Neural crest cell (in vitro differentiated cells): Measurements from ENCODE around the gene SPAG7. TPM values are rescaled to one million over a fixed set of nuclear protein-coding genes. Genes with fewer than 3 reads are reported as not detected.
"Not testable (repeated sequence)": the region's sequence is repeated elsewhere in the genome, so short reads cannot be mapped to it uniquely, and the experiment has no call there.

Source experiments
- DNase-seq: peaks from one replicate; pipeline ENCODE4 v3.0.0; 2021; ENCODE audit warnings: low read depth, mixed read lengths, low spot score
- H3K27ac Mint-ChIP-seq: one replicate; pipeline ENCODE4 v1.8.0; 2021; ENCODE audit warnings: mild to moderate bottlenecking, mixed read lengths; ENCODE audit not compliant: unreplicated experiment
- H3K27me3 Mint-ChIP-seq: 2 replicates; pipeline ENCODE4 v1.8.0; 2021; ENCODE audit warnings: low read depth, mild to moderate bottlenecking, mixed read lengths
- H3K36me3 Mint-ChIP-seq: 2 replicates; pipeline ENCODE4 v1.8.0; 2021; ENCODE audit warnings: low read depth, mild to moderate bottlenecking, mixed read lengths
- H3K4me1 Mint-ChIP-seq: 2 replicates; pipeline ENCODE4 v1.8.0; 2021; ENCODE audit warnings: mixed read lengths
- H3K4me3 Mint-ChIP-seq: one replicate; pipeline ENCODE4 v1.8.0; 2021; ENCODE audit warnings: mild to moderate bottlenecking, mixed read lengths
- H3K9me3 Mint-ChIP-seq: 2 replicates; pipeline ENCODE4 v1.8.0; 2021; ENCODE audit warnings: mixed read lengths
- microRNA-seq: library from miRNA; unstranded; fragments of <30 nt; microRNA quantifications from one replicate; pipeline ENCODE4, GENCODE V29; 2020
- total RNA-seq: library from RNA; stranded (reverse); gene quantifications from 2 replicates; pipeline ENCODE4 v1.2.1, GENCODE V29; 2021
- TF ChIP-seq, protein P1 (sequence below): fragments of 200-600 bp; sonication (generic); conservative IDR thresholded peaks from 2 replicates; pipeline ENCODE4 v1.5.0; 2021; ENCODE audit warnings: antibody characterized with exemption, mild to moderate bottlenecking

SPAG7 gene
- total RNA-seq, 1 donor from 2014 or later = 78.9 TPM

DNA sequence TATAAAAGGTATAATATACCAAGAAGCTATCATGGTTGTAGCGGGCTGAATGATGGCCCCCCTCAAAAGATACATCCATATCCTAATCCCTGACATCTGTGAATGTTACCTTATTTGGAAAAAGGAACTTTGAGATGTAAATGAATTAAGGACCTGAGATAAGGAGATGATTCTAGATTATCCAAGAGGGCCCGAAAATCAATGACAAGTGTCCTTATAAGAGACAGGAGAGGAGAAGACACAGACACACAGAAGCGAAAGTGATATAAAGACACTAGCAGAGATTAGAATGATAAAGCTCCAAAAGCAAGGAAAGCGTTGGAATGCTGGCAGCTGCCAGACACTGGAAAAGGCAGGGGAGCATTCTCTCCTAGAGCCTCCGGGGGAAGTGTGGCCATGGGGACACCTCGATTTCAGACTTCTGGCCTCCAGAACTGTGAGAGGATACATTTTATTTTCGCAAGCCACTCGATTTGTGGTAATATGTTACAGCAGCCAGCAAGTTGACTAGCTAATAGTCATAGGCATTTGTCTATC is 48.0 kb downstream of the SPAG7 start:
- TF ChIP-seq, protein P1, sequence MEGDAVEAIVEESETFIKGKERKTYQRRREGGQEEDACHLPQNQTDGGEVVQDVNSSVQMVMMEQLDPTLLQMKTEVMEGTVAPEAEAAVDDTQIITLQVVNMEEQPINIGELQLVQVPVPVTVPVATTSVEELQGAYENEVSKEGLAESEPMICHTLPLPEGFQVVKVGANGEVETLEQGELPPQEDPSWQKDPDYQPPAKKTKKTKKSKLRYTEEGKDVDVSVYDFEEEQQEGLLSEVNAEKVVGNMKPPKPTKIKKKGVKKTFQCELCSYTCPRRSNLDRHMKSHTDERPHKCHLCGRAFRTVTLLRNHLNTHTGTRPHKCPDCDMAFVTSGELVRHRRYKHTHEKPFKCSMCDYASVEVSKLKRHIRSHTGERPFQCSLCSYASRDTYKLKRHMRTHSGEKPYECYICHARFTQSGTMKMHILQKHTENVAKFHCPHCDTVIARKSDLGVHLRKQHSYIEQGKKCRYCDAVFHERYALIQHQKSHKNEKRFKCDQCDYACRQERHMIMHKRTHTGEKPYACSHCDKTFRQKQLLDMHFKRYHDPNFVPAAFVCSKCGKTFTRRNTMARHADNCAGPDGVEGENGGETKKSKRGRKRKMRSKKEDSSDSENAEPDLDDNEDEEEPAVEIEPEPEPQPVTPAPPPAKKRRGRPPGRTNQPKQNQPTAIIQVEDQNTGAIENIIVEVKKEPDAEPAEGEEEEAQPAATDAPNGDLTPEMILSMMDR = no peak
- H3K4me1 Mint-ChIP-seq = no peaks in the 10 kb centered on the region
- H3K27me3 Mint-ChIP-seq = peaks cover 3% of the 10 kb centered on the region
- H3K27ac Mint-ChIP-seq = no peak overlapping the region
- no peaks in the 10 kb centered on the region for H3K36me3 Mint-ChIP-seq
- H3K9me3 Mint-ChIP-seq = no peaks in the 10 kb centered on the region
- DNase-seq = no peak
- no peak overlapping the region for H3K4me3 Mint-ChIP-seq

DNA sequence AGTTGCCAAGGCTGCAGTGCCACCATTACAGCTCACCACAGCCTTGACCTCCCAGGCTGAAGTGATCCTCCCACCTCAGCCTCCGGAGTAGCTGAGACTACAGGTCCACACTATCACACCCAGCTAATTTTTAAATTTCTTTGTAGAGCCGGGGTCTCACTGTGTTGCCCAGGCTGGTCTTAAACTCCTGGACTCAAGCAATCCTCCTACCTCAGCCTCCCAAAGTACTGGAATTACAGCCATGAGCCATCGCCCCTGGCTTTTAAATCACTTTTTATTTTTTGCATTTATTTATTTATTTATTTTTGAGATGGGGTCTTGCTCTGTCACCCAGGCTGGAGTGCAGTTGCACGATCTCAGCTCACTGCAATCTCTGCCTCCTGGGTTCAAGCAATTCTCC is 53.1 kb downstream of the SPAG7 start:
- not testable (repeated sequence) for H3K27ac Mint-ChIP-seq, H3K36me3 Mint-ChIP-seq, H3K27me3 Mint-ChIP-seq, DNase-seq, H3K9me3 Mint-ChIP-seq, H3K4me3 Mint-ChIP-seq, H3K4me1 Mint-ChIP-seq

- no peaks in the 10 kb centered on the region for H3K9me3 Mint-ChIP-seq
- no peaks in the 10 kb centered on the region for H3K27me3 Mint-ChIP-seq
- peaks cover 5% of the 10 kb centered on the region for H3K4me1 Mint-ChIP-seq
- TF ChIP-seq, protein P1 = no peak
- H3K4me3 Mint-ChIP-seq = no peak overlapping the region
- no peak overlapping the region for H3K27ac Mint-ChIP-seq
- no peak for DNase-seq
- no peaks in the 10 kb centered on the region for H3K36me3 Mint-ChIP-seq
Measured at GRCh38 chr17:4913994-4914393, 53.6 kb downstream of the SPAG7 start.

Small RNA genes within 50 kb of the gene (microRNA-seq; reads per million reads assigned to microRNA genes)
- gene MIR6864 = not detected
- not detected for gene MIR6865

Other genes starting within 250 kb of the SPAG7 start
- gene MED11, start 236.4 kb downstream of the SPAG7 start, total RNA-seq = 18.6 and 19.5 TPM in 2 replicates
- gene ZMYND15, start 228.0 kb downstream of the SPAG7 start, total RNA-seq = not detected in 2 replicates
- not detected in 2 replicates for gene CXCL16, start 227.9 kb downstream of the SPAG7 start, total RNA-seq
- not detected in 2 replicates for gene TM4SF5, start 195.9 kb downstream of the SPAG7 start, total RNA-seq
- gene VMO1, start 181.5 kb downstream of the SPAG7 start, total RNA-seq = 1.0 and 1.6 TPM in 2 replicates
- gene GLTPD2, start 178.9 kb downstream of the SPAG7 start, total RNA-seq = not detected in 2 replicates
- 174 and 181 TPM in 2 replicates for gene PSMB6, start 171.7 kb downstream of the SPAG7 start, total RNA-seq
- gene PLD2, start 160.7 kb downstream of the SPAG7 start, total RNA-seq = 54.8 and 63.9 TPM in 2 replicates
- gene MINK1, start 134.5 kb downstream of the SPAG7 start, total RNA-seq = 73.0 and 76.6 TPM in 2 replicates
- 1.7 and 1.8 TPM in 2 replicates for gene C17orf107, start 68.3 kb downstream of the SPAG7 start, total RNA-seq
- 0.21 TPM in 1 of 2 replicates, not detected in the other for gene CHRNE, start 64.7 kb downstream of the SPAG7 start, total RNA-seq
- not detected in 2 replicates for gene GP1BA, start 35.5 kb downstream of the SPAG7 start, total RNA-seq
- 67.7 and 68.3 TPM in 2 replicates for gene SLC25A11, start 27.8 kb downstream of the SPAG7 start, total RNA-seq
- gene RNF167, start 27.5 kb downstream of the SPAG7 start, total RNA-seq = 90.4 and 93.2 TPM in 2 replicates
- gene PFN1, start 19.3 kb downstream of the SPAG7 start, total RNA-seq = 626 and 630 TPM in 2 replicates
- 9.1 and 10.6 TPM in 2 replicates for gene ENO3, start 16.7 kb downstream of the SPAG7 start, total RNA-seq
- gene CAMTA2, start 19.9 kb upstream of the SPAG7 start, total RNA-seq = 12.5 and 17.4 TPM in 2 replicates
- 0.43 and 0.86 TPM in 2 replicates for gene INCA1, start 29.7 kb upstream of the SPAG7 start, total RNA-seq
- gene KIF1C, start 30.1 kb upstream of the SPAG7 start, total RNA-seq = 61.7 and 68.4 TPM in 2 replicates
- gene SLC52A1, start 67.6 kb upstream of the SPAG7 start, total RNA-seq = not detected in 2 replicates
- 0.11 and 0.12 TPM in 2 replicates for gene ZFP3, start 110.7 kb upstream of the SPAG7 start, total RNA-seq
- gene ZNF232, start 144.1 kb upstream of the SPAG7 start, total RNA-seq = 41.9 and 43.9 TPM in 2 replicates
- 0.26 and 0.30 TPM in 2 replicates for gene USP6, start 148.2 kb upstream of the SPAG7 start, total RNA-seq
- 21.5 and 23.7 TPM in 2 replicates for gene ZNF594, start 224.1 kb upstream of the SPAG7 start, total RNA-seq